HepG2 (cell line): ENCODE measurements around the gene CCDC82. TPM values are rescaled to one million over a fixed set of nuclear protein-coding genes. Genes with fewer than 3 reads are reported as not detected.

ENCODE experiments used
- ATAC-seq: fragments of 200-7000 bp; cut with Tn5 transposase; 3 replicates; pipeline ENCODE4 v1.9.1; 2020; ENCODE audit warnings: mild to moderate bottlenecking, moderate library complexity
- BruUV-seq: library from RNA; stranded (reverse); fragments of 400-500 nt; replicated peaks from 2 replicates; lab custom pipeline; 2021; lab: Mats Ljungman, UMichigan
- CTCF ChIA-PET: fragments of 300-600 bp; formaldehyde crosslinking; extraction: SDS; loops from one replicate; lab custom pipeline; 2021; ENCODE audit warnings: low total read pairs, inconsistent platforms, low intra/inter-chr PET ratio; lab: Yijun Ruan, JAX
- POLR2A ChIA-PET: fragments of 350-600 bp; sonication (Branson Sonifier 250); formaldehyde crosslinking; loops from one replicate; lab custom pipeline; 2020; ENCODE audit warnings: antibody characterized with exemption, inconsistent platforms; lab: Yijun Ruan, JAX
- DNase-seq: peaks from one replicate; pipeline ENCODE4 v3.0.0-alpha.2; 2015; ENCODE audit warnings: low spot score
- FAIRE-seq: peaks from 3 replicates; lab custom pipeline; 2011; peaks lifted over from hg19 to GRCh38; lab: Jason Lieb, UNC
- H2AFZ ChIP-seq: one replicate; pipeline ENCODE4 v1.6.1; 2011; ENCODE audit warnings: low read length, inconsistent platforms
- H3K27ac ChIP-seq: fragments of 300-600 bp; 3 replicates; pipeline ENCODE4 v1.8.0; 2011; ENCODE audit warnings: mixed run types, mild to moderate bottlenecking, mixed read lengths, low read length, inconsistent platforms; ENCODE audit not compliant: insufficient read depth; ENCODE audit errors: extremely low read length
- H3K27me3 ChIP-seq, 2 experiments: fragments of 200-600 bp in 1 of 2; 2 replicates in 1 of 2; 3 replicates in 1 of 2; pipeline versions ENCODE4 v1.6.0 to v1.8.0; 2011; ENCODE audit warnings: low read length in 2 of 2, mild to moderate bottlenecking in 2 of 2, moderate library complexity in 2 of 2, inconsistent platforms in 1 of 2; ENCODE audit not compliant: insufficient read depth in 2 of 2, control insufficient read depth in 1 of 2
- H3K36me3 ChIP-seq, 2 experiments: fragments of 200-600 bp in 1 of 2; replicated peaks in 1 of 2; 2 replicates in 1 of 2; 3 replicates in 1 of 2; pipeline versions ENCODE4 v1.5.1 to v1.8.0; 2011; ENCODE audit warnings: low read length in 2 of 2, inconsistent platforms in 1 of 2; ENCODE audit not compliant: insufficient read depth in 2 of 2, control insufficient read depth in 1 of 2
- H3K4me1 ChIP-seq: 2 replicates; pipeline ENCODE4 v1.5.1; 2012; ENCODE audit warnings: low read length, inconsistent platforms; ENCODE audit not compliant: insufficient read depth
- H3K4me2 ChIP-seq: 2 replicates; pipeline ENCODE4 v1.6.0; 2011; ENCODE audit warnings: low read depth, low read length, inconsistent platforms
- H3K4me3 ChIP-seq, 3 experiments: fragments of 200-600 bp in 1 of 3; sonication (generic), shearing (Covaris generic) in 1 of 3; replicated peaks in 1 of 3; 2 replicates each; pipeline ENCODE4 v1.5.1; 2011 to 2016; ENCODE audit warnings: low read length in 3 of 3, inconsistent platforms in 2 of 3, low read depth in 2 of 3, mild to moderate bottlenecking in 2 of 3, control low read depth in 1 of 3, mixed read lengths in 1 of 3; ENCODE audit not compliant: insufficient read depth in 1 of 3
- H3K79me2 ChIP-seq: one replicate; pipeline ENCODE4 v1.6.1; 2011; ENCODE audit warnings: low read length, inconsistent platforms; ENCODE audit not compliant: insufficient read depth
- H3K9ac ChIP-seq: 2 replicates; pipeline ENCODE4 v1.6.0; 2011; ENCODE audit warnings: mild to moderate bottlenecking, low read depth, low read length, inconsistent platforms; ENCODE audit not compliant: insufficient read depth
- H3K9me3 ChIP-seq: 2 replicates; pipeline ENCODE4 v1.5.1; 2012; ENCODE audit warnings: mild to moderate bottlenecking, low read length
- H4K20me1 ChIP-seq: 2 replicates; pipeline ENCODE4 v1.6.0; 2011; ENCODE audit warnings: inconsistent platforms, mild to moderate bottlenecking, low read length, moderate library complexity; ENCODE audit not compliant: insufficient read depth
- ELF3 ChIP-seq: IDR thresholded peaks from 2 replicates; pipeline ENCODE4 v1.6.1; 2016; ENCODE audit warnings: missing genetic modification reagents, missing compliant biosample characterization
- FOSL2 ChIP-seq: sonication (generic); formaldehyde crosslinking; IDR thresholded peaks from 2 replicates; pipeline ENCODE4 v1.4.0; 2020; ENCODE audit warnings: missing genetic modification reagents
- FUBP1 ChIP-seq: sonication (generic); formaldehyde crosslinking; IDR thresholded peaks from 2 replicates; pipeline ENCODE4 v1.5.1; 2020; ENCODE audit warnings: missing genetic modification reagents, mild to moderate bottlenecking, borderline replicate concordance
- GABPB1 ChIP-seq: IDR thresholded peaks from 2 replicates; pipeline ENCODE4 v1.6.1; 2016; ENCODE audit warnings: mild to moderate bottlenecking, missing genetic modification reagents, moderate library complexity, missing compliant biosample characterization
- NBN ChIP-seq: fragments of 450-650 bp; conservative IDR thresholded peaks from 2 replicates; pipeline ENCODE4 v1.6.1; 2017
- SP4 ChIP-seq: sonication (generic); formaldehyde crosslinking; IDR thresholded peaks from 2 replicates; pipeline ENCODE4 v1.8.1; 2023; ENCODE audit warnings: mild to moderate bottlenecking, missing genetic modification reagents
- TEAD3 ChIP-seq: optimal IDR thresholded peaks from 2 replicates; pipeline ENCODE3; 2016; ENCODE audit warnings: borderline replicate concordance
- THAP9 ChIP-seq: sonication (generic); formaldehyde crosslinking; IDR thresholded peaks from 2 replicates; pipeline ENCODE4; 2020; ENCODE audit warnings: missing genetic modification reagents, mild to moderate bottlenecking, borderline replicate concordance
- ZNF124 ChIP-seq: sonication (generic); formaldehyde crosslinking; IDR thresholded peaks from 2 replicates; pipeline ENCODE4 v1.4.0; 2020; ENCODE audit warnings: missing genetic modification reagents
- ZNF451 ChIP-seq: sonication (generic); formaldehyde crosslinking; IDR thresholded peaks from 2 replicates; pipeline ENCODE4 v1.5.0; 2020; ENCODE audit warnings: mild to moderate bottlenecking, missing genetic modification reagents
- WGBS: methylation state at CpG from one replicate; pipeline ENCODE4 v1.1.6; 2017; ENCODE audit warnings: low lambda C conversion rate; 5-methylcytosine and 5-hydroxymethylcytosine counted together
- in situ Hi-C: cut with HindIII; loops from 2 replicates; pipeline ENCODE4 v1.10.0; 2017; ENCODE audit warnings: low pct_unique_long_range_greater_than_20kb; ENCODE audit not compliant: extremely low pct_ligation_motif_present
- intact Hi-C: fragments of 100-400 bp; cut with micrococcal nuclease; formaldehyde crosslinking; loops from one replicate; pipeline ENCODE4 v1.10.0; 2022; ENCODE audit not compliant: unreplicated experiment
- polyA plus RNA-seq, 8 experiments: library from polyadenylated mRNA; depleted of rRNA in 3 of 8; stranded (reverse) in 7 of 8; unstranded in 1 of 8; fragments of >200 nt; fragmentation: Illumina TruSeq in 4 of 8; extraction: Trizol in 4 of 8; gene quantifications; 2 replicates each; pipeline versions ENCODE4 v1.2.1 to v1.2.3, GENCODE V29; 2011 to 2016; ENCODE audit warnings: low read depth in 4 of 8, missing spikeins in 1 of 8, mixed read lengths in 1 of 8; ENCODE audit not compliant: insufficient read depth in 1 of 8
- total RNA-seq, 5 experiments: library from RNA; depleted of rRNA; stranded (reverse); fragments of >200 nt; fragmentation: Illumina TruSeq; extraction: Trizol; gene quantifications; 2 replicates each; pipeline ENCODE4 v1.2.3, GENCODE V29; 2016; ENCODE audit warnings: low read depth in 1 of 5
- TF ChIP-seq, protein P1 (sequence below): sonication (generic); formaldehyde crosslinking; conservative IDR thresholded peaks from 2 replicates; pipeline ENCODE4 v1.8.0; 2022; ENCODE audit warnings: low read depth, missing genetic modification reagents
- TF ChIP-seq, protein P2 (sequence below): sonication (generic); formaldehyde crosslinking; IDR thresholded peaks from 2 replicates; pipeline ENCODE4 v1.8.0; 2022; ENCODE audit warnings: mild to moderate bottlenecking, missing genetic modification reagents, borderline replicate concordance

CCDC82 gene
- total and polyA plus RNA-seq, 2 of the 13 experiments (the other 11 are each of a cell fraction or from before 2014, with no cell fraction given): 19.7 to 25.7 TPM

- FAIRE-seq: no peak
- Histone ChIP-seq H3K36me3 (peaks cover 3 to 12% of the 10 kb centered on the region in 2 experiments; a peak in 4 of 5 replicates), H3K4me3 (no peak overlapping the region), H2AFZ (no peak overlapping the region), H3K9ac (no peak overlapping the region), H3K4me1 (peaks cover 27% of the 10 kb centered on the region), H3K27me3 (no peaks in the 10 kb centered on the region), H4K20me1 (peaks cover 20% of the 10 kb centered on the region; the same call in 1 of the 2 replicates), H3K4me2 (no peak overlapping the region), H3K27ac (no peak overlapping the region), H3K79me2 (peaks cover 74% of the 10 kb centered on the region), H3K9me3 (no peaks in the 10 kb centered on the region)
- no peak for DNase-seq
- no peak for ATAC-seq
- WGBS: 78% methylated on average over 1 of the region's 1 CpG
- no TSS peak for BruUV-seq
- ChIA-PET CTCF (no interaction called here), POLR2A (no interaction called here)
- no peak for TF ChIP-seq ZNF124 (CRISPR knock-in tag)
- no peak for TF ChIP-seq SP4 (CRISPR knock-in tag)
- no peak for TF ChIP-seq GABPB1 (CRISPR knock-in tag)
- TF ChIP-seq ELF3 (CRISPR knock-in tag): 0 out of 2 replicates have a peak, but pooled peaks have one; percentile 36
- no peak for TF ChIP-seq NBN
- TF ChIP-seq, protein P1, sequence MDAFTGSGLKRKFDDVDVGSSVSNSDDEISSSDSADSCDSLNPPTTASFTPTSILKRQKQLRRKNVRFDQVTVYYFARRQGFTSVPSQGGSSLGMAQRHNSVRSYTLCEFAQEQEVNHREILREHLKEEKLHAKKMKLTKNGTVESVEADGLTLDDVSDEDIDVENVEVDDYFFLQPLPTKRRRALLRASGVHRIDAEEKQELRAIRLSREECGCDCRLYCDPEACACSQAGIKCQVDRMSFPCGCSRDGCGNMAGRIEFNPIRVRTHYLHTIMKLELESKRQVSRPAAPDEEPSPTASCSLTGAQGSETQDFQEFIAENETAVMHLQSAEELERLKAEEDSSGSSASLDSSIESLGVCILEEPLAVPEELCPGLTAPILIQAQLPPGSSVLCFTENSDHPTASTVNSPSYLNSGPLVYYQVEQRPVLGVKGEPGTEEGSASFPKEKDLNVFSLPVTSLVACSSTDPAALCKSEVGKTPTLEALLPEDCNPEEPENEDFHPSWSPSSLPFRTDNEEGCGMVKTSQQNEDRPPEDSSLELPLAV (CRISPR knock-in tag): no peak
- no peak for TF ChIP-seq ZNF451 (CRISPR knock-in tag)
- TF ChIP-seq TEAD3 (CRISPR knock-in tag): peak; percentile 84
- no peak for TF ChIP-seq THAP9 (CRISPR knock-in tag)
- no peak for TF ChIP-seq FUBP1
- TF ChIP-seq, protein P2, sequence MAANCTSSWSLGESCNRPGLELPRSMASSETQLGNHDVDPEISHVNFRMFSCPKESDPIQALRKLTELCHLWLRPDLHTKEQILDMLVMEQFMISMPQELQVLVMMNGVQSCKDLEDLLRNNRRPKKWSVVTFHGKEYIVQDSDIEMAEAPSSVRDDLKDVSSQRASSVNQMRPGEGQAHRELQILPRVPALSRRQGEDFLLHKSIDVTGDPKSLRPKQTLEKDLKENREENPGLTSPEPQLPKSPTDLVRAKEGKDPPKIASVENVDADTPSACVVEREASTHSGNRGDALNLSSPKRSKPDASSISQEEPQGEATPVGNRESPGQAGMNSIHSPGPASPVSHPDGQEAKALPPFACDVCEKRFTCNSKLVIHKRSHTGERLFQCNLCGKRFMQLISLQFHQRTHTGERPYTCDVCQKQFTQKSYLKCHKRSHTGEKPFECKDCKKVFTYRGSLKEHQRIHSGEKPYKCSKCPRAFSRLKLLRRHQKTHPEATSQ (CRISPR knock-in tag): no peak
- peak; percentile 53 for TF ChIP-seq FOSL2 (CRISPR knock-in tag)
- in situ Hi-C loops (no loop called here), intact Hi-C loops (no loop called here)
These were observed 64.8 kb downstream of the CCDC82 start for GRCh38 chr11:96324912-96325311.
